Activated naive CD8-positive, alpha-beta T cell treated with anti-CD3 and anti-CD28 coated beads for 36 hours (primary cell): ENCODE data around the gene MREG. TPM values are rescaled to one million over a fixed set of nuclear protein-coding genes. Genes with fewer than 3 reads are reported as not detected.

ENCODE experiments used
- DNase-seq: peaks from one replicate; pipeline ENCODE4 v3.0.0; 2021
- H3K27ac Mint-ChIP-seq: one replicate; pipeline ENCODE4 v1.8.0; 2022; ENCODE audit warnings: mild to moderate bottlenecking, moderate library complexity, mixed read lengths
- H3K27me3 Mint-ChIP-seq: one replicate; pipeline ENCODE4 v1.8.0; 2022; ENCODE audit warnings: mild to moderate bottlenecking, mixed read lengths
- H3K36me3 Mint-ChIP-seq: one replicate; pipeline ENCODE4 v1.8.0; 2021; ENCODE audit warnings: mild to moderate bottlenecking, mixed read lengths
- H3K4me1 Mint-ChIP-seq: one replicate; pipeline ENCODE4 v1.8.0; 2021; ENCODE audit warnings: mixed read lengths
- H3K4me3 Mint-ChIP-seq: one replicate; pipeline ENCODE4 v1.8.0; 2022; ENCODE audit warnings: mild to moderate bottlenecking, moderate library complexity, mixed read lengths
- H3K9me3 Mint-ChIP-seq: one replicate; pipeline ENCODE4 v1.8.0; 2022; ENCODE audit warnings: mixed read lengths
- total RNA-seq, 2 experiments: library from RNA; stranded (reverse); gene quantifications; one replicate each; pipeline ENCODE4 v1.2.3, GENCODE V29; 2021

The MREG gene
- total RNA-seq, 2 experiments from 2014 or later, result 10.8 to 12.1 TPM

DNA sequence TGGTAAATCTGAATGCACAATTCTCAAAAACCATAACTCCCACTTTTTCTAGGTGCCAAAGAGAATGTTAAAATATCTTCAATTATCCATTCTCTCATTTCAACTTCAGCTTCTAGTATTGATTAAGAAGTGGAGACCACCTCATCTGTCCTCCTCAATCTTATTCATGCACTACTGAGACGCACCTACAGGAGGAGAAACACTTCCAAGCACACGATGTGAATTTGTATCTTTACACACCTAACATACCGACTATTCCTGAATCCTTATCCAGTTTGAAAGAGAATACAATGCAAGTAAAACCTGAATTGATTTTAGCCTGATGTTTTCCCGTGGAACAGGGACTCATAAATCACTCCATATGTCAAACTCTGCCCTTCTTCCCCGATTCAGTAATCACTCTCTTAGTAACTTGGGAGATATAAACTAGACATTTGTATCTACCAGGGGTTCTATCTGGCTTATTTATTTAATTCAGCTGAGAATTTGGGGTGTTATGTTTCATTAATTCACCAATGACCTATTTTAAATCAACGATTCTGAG lies 101.0 kb downstream of the MREG start:
- Mint-ChIP-seq H3K4me3 (no peak overlapping the region), H3K4me1 (peaks cover 1% of the 10 kb centered on the region), H3K27ac (no peak overlapping the region), H3K36me3 (no peaks in the 10 kb centered on the region), H3K9me3 (no peaks in the 10 kb centered on the region), H3K27me3 (peaks cover 8% of the 10 kb centered on the region)
- no peak for DNase-seq

DNA sequence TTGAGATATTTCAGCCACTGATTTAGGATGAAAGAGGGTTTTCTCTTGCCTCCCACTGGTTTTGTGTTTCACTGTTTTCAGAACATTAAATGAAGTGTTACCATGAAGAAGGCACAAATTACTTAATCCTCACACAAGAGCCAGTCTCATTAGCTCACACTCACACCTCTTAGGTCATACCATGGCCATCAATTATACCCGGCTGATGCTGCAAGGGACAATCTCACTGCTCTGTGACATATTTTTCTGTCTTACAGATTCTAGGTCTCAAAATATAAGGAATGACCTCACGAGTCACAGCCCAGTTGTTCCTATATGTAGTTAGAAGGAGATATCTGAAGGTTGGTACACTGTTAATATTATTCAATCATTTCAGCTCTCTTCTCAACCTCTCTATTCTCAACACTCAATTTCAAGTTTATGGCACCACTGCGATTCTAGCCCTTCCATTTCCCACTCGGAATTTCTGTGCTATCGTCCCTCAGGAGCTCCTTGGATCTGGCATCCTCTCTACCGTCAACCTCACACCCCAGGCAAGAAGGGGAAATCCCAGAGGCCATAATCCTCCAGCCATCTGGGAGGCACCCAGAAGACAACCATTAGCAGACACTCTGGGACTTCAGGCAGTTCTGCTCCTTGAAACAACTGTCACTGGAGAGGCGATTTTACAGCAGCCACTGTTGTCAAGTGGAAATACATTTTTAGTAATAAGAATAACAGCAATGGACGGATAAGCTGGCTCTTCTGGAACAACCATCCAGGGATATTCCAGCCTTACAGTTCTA lies 101.9 kb downstream of the MREG start:
- peaks cover 8% of the 10 kb centered on the region for H3K27me3 Mint-ChIP-seq
- DNase-seq, result no peak
- H3K4me3 Mint-ChIP-seq, result no peak overlapping the region
- H3K9me3 Mint-ChIP-seq, result no peaks in the 10 kb centered on the region
- H3K4me1 Mint-ChIP-seq, result peaks cover 1% of the 10 kb centered on the region
- no peaks in the 10 kb centered on the region for H3K36me3 Mint-ChIP-seq
- H3K27ac Mint-ChIP-seq, result no peak overlapping the region

DNA sequence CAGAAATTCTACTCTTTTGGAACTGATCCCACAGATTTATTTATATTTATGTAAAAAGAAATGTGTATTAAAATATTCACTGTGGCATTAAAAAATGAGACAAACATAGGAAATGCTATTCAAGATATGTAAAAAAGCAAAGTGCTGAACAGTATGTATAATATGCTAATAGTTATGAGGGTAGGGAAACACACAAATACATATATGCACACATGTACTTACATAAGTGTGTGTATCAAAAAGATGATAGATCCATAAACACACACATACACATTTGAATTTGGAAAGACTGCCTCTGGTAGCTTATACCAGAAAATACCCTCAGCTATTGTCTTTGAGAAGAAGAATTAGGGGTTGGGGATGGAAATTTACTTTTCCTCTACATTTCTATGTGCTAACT lies 103.2 kb downstream of the MREG start:
- H3K27me3 Mint-ChIP-seq, result peaks cover 5% of the 10 kb centered on the region
- DNase-seq, result no peak
- no peaks in the 10 kb centered on the region for H3K4me1 Mint-ChIP-seq
- no peaks in the 10 kb centered on the region for H3K36me3 Mint-ChIP-seq
- H3K9me3 Mint-ChIP-seq, result no peaks in the 10 kb centered on the region
- H3K27ac Mint-ChIP-seq, result no peak overlapping the region
- no peak overlapping the region for H3K4me3 Mint-ChIP-seq

DNA sequence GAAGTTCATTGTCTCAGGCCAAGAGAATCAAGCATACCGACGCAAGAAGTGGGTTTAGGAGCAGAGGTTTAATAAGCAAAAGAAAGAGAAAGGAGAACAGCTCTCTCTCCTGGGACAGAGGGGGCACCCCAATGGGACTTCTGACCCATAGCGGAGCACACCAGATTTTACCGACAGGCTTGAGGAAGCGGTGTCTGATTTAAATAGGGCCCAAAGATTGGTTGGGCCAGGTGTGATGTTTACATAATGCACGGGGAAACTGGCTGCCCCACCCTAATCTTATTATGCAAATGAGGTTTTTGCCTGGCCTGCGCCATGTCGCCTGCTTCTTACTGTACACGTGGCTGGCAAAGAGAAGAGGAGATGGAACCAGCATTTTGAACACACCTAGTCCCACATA lies 106.2 kb downstream of the MREG start:
- Mint-ChIP-seq H3K4me1 (no peaks in the 10 kb centered on the region), H3K9me3 (no peaks in the 10 kb centered on the region), H3K27me3 (peaks cover 3% of the 10 kb centered on the region), H3K27ac (no peak overlapping the region), H3K36me3 (no peaks in the 10 kb centered on the region), H3K4me3 (no peak overlapping the region)
- DNase-seq, result no peak

DNA sequence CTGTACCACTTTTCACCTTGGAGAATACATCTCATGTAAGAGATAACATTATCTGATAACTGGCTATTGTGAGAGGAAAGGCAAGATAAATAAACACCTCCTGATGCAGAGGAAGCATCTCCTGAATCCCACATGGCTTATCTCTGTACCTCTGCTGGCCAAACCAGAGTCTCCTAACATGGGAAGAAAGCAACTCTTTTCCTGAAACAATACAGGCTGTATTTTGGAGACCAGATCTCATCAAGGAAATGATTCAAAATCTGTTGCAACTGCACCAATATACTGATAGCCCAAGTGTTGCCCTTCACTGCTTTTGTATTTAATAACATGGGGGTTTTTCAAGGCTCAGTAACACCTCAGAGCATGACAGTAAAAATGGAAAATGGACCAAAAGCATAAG lies 106.9 kb downstream of the MREG start:
- H3K27me3 Mint-ChIP-seq, result peaks cover under 1% of the 10 kb centered on the region
- no peaks in the 10 kb centered on the region for H3K9me3 Mint-ChIP-seq
- H3K4me1 Mint-ChIP-seq, result no peaks in the 10 kb centered on the region
- DNase-seq, result no peak
- H3K36me3 Mint-ChIP-seq, result no peaks in the 10 kb centered on the region
- H3K27ac Mint-ChIP-seq, result no peak overlapping the region
- no peak overlapping the region for H3K4me3 Mint-ChIP-seq

DNA sequence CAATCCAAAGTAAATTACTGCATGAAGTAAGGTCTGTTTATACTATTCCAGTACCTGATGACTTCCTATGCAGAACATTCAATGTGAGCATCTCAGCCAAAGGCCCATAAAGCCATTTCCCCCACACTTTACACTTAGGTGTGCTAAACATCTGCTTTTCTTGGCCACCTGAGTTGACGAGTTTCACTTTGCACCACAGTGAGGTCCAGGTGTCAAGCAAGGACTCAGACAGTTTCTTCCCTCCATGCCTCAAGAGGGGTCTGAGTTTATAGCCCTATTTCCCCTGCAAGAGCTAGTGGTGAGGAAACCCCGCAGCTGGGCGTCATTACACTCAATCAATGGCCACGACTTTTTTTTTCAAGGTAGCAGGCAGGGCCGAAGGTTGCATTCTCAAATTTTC lies 107.7 kb downstream of the MREG start:
- Mint-ChIP-seq H3K36me3 (no peaks in the 10 kb centered on the region), H3K9me3 (no peaks in the 10 kb centered on the region), H3K27me3 (peaks cover 5% of the 10 kb centered on the region), H3K4me1 (peaks cover 4% of the 10 kb centered on the region), H3K4me3 (no peak overlapping the region), H3K27ac (no peak overlapping the region)
- DNase-seq, result no peak

DNA sequence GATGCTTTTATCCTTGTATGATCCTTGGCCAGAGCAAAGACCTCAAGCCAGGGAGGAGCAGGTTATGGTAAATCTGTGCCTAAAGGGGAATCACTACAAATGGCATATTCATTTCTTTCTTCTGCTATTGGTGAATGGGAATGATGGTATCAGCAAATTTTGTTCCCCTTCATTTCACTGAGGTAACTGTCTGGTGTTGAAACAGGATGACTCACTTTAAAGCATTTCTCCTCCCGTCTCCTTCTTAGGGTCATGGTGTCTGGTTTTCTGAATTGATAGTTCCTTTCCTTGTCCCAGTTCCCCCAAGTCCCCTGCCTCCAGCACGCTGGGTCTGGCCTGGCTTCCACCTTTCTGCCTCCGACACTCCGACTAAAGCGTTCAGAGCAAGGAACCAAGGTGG lies 109.2 kb downstream of the MREG start:
- Mint-ChIP-seq H3K9me3 (no peaks in the 10 kb centered on the region), H3K27ac (no peak overlapping the region), H3K36me3 (no peaks in the 10 kb centered on the region), H3K27me3 (peaks cover 5% of the 10 kb centered on the region), H3K4me3 (no peak overlapping the region), H3K4me1 (peaks cover 4% of the 10 kb centered on the region)
- DNase-seq, result no peak

DNA sequence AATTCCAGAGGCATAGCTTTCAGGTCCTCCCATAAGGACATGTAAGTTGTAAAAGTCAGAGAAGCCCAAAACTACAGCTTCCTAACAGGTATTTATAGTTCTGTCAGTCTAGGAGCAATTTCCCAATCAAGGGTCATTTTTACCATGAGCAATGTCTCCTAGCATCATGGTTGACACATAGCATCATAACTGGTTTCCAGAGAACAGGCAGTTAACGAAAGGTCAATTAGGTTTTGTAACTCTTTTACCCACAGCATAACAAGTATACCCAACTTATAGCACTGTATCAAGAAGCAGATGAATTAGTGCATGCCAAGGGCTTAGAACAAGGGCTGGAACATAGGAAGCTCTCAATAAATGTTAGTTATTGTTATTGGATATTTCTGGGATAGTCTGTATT lies 110.1 kb downstream of the MREG start:
- H3K4me3 Mint-ChIP-seq, result no peak overlapping the region
- no peak for DNase-seq
- H3K27me3 Mint-ChIP-seq, result peaks cover 5% of the 10 kb centered on the region
- peaks cover 4% of the 10 kb centered on the region for H3K4me1 Mint-ChIP-seq
- H3K36me3 Mint-ChIP-seq, result no peaks in the 10 kb centered on the region
- H3K27ac Mint-ChIP-seq, result no peak overlapping the region
- H3K9me3 Mint-ChIP-seq, result no peaks in the 10 kb centered on the region

DNA sequence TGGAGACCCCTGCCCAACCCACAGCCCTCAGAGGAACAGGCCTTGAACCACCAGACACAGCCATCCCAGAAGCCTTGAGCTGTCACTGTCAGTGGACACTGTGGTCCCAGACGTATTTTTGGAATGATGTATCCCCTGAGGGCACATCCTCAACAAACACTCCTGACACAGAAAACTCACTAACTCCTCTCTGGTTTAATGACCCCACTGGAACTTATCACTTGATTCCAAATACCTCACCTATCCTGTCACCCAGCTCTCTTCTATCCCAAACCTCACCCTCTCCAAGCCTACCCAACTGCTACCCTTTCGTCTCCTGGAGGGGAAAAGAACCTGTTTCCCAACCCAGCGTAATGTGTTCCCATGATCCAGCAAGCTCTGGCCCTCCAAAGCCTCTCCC lies 111.6 kb downstream of the MREG start:
- Mint-ChIP-seq H3K36me3 (no peaks in the 10 kb centered on the region), H3K4me3 (no peak overlapping the region), H3K27ac (no peak overlapping the region), H3K9me3 (no peaks in the 10 kb centered on the region), H3K4me1 (peaks cover 4% of the 10 kb centered on the region), H3K27me3 (peaks cover 5% of the 10 kb centered on the region)
- no peak for DNase-seq

DNA sequence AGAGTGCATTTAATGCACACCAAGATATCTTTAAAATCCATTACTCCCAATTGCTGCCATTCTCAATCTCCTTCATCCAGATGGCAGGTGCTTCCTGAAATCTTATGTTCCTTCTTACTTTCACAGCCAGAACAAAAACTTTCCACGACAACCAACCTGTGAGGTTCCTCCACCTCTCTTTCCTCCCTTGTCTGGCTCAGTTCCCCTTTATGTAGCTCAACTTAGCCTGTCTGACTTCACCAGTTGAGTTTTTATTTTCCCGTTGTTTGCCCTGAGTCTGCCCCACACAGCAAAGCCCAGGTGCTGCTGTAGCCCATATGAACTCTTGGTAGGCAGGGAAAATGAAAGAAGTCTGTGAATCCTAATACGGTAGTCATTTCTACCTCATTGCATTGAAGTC lies 112.5 kb downstream of the MREG start:
- H3K9me3 Mint-ChIP-seq, result no peaks in the 10 kb centered on the region
- peaks cover 5% of the 10 kb centered on the region for H3K27me3 Mint-ChIP-seq
- peaks cover 4% of the 10 kb centered on the region for H3K4me1 Mint-ChIP-seq
- no peak for DNase-seq
- no peak overlapping the region for H3K27ac Mint-ChIP-seq
- H3K4me3 Mint-ChIP-seq, result no peak overlapping the region
- no peaks in the 10 kb centered on the region for H3K36me3 Mint-ChIP-seq

DNA sequence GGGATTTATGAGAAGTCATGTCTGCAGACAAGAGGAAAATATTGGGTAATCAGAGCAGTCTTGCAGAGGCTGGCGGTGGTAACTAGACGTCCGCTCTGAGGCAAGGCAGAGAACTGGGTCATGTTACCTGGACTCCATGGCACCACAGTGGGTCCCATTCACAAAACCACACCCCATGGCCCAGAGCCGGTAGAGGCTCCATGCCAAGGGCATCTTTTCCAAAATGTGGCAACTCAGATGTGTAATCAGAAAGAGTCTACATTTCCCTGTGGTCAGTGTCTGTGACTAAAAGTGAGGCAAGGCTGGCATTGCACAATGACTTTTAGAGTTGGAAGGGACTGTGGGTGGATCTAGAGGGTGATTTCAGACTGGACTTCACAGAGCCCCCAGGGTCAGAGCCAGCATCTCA lies 113.1 kb downstream of the MREG start:
- H3K9me3 Mint-ChIP-seq, result no peaks in the 10 kb centered on the region
- no peaks in the 10 kb centered on the region for H3K36me3 Mint-ChIP-seq
- DNase-seq, result no peak
- no peak overlapping the region for H3K27ac Mint-ChIP-seq
- peaks cover 4% of the 10 kb centered on the region for H3K4me1 Mint-ChIP-seq
- no peak overlapping the region for H3K4me3 Mint-ChIP-seq
- peaks cover 5% of the 10 kb centered on the region for H3K27me3 Mint-ChIP-seq

DNA sequence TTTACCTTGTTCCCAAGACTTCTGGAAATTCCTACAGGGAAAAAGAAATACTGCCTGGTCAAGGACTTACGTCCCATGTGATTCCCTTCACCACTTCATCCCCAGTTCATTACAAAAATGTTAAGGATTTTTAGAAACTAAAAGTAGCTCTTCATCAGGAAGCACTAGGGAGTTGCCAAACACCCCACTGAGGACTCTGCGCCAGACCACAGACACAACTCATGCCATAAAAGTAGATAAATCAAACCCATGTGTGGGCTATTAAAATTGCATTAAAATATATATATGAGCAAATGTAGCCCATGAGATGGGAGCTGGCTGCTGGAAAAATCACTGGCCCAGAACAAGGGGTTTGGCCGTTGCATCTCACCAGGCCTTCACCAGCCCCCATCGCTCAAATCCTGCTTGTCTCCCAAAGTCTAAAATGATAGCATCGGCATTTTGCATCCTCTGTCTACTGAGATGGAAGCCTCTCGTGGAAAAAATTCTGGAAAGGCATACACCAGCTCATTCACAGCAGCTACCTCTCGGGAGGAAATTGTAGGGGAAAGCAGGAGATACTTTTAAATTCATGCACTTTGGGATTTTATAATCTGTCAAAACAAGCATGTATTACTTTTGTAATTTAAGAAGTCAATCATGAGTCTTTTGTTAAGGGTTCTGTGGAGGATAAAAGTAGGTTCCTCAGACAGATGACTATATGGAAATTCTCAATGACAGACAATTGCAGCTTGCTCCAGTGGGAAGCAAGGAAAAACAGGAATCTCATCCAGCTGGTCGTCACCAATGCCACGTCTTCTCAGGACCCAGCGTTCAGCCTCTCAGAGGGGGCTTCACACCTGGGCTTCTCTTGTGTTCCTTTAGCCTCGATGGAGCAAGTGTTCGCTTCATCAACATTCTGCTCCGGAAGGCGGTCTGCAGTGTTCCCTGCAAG lies 113.9 kb downstream of the MREG start:
- H3K9me3 Mint-ChIP-seq, result no peaks in the 10 kb centered on the region
- no peak for DNase-seq
- H3K27ac Mint-ChIP-seq, result no peak overlapping the region
- no peaks in the 10 kb centered on the region for H3K36me3 Mint-ChIP-seq
- H3K27me3 Mint-ChIP-seq, result peaks cover 5% of the 10 kb centered on the region
- peaks cover 4% of the 10 kb centered on the region for H3K4me1 Mint-ChIP-seq
- no peak overlapping the region for H3K4me3 Mint-ChIP-seq

DNA sequence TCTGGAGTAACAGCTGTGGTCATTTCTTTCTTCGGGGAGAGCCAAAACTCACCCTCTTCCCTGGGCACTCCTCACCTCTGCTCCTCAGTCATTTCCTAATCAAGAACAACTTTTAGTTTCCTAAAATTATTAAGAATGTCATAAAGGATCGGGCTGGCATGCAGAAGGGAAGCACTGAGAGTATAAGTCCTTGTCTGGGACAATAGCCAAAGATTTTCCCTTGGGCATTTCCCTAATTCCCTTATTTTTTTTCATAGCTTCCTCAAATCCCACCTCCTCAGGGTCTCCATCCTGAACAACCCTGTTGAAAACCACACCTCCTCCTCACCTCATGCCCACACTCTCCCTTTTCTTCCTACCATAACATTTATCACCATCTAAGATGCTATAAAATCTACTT lies 115.0 kb downstream of the MREG start:
- no peak overlapping the region for H3K27ac Mint-ChIP-seq
- no peak for DNase-seq
- peaks cover 5% of the 10 kb centered on the region for H3K27me3 Mint-ChIP-seq
- H3K4me1 Mint-ChIP-seq, result peaks cover 4% of the 10 kb centered on the region
- H3K4me3 Mint-ChIP-seq, result no peak overlapping the region
- no peaks in the 10 kb centered on the region for H3K36me3 Mint-ChIP-seq
- no peaks in the 10 kb centered on the region for H3K9me3 Mint-ChIP-seq

DNA sequence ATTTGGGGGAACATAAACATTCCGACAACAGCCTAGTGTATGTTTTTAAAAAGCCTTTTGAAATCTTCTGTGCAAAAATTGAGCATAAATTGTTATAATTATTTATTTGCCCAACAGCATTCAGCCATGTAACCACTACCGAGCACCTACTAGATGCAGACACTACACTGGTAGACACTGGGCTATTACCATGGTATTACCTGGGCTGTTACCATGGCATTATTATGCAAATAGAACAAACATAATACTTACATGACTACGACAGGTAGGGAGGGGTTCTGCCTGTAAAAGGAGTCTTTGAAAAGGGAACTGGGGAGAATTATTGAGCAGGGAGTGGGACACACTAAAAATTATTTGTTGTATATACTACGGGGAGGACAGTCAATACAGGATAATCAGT lies 116.4 kb downstream of the MREG start:
- peaks cover 4% of the 10 kb centered on the region for H3K4me1 Mint-ChIP-seq
- no peak overlapping the region for H3K27ac Mint-ChIP-seq
- no peaks in the 10 kb centered on the region for H3K36me3 Mint-ChIP-seq
- H3K9me3 Mint-ChIP-seq, result no peaks in the 10 kb centered on the region
- DNase-seq, result no peak
- H3K4me3 Mint-ChIP-seq, result no peak overlapping the region
- peaks cover 5% of the 10 kb centered on the region for H3K27me3 Mint-ChIP-seq

DNA sequence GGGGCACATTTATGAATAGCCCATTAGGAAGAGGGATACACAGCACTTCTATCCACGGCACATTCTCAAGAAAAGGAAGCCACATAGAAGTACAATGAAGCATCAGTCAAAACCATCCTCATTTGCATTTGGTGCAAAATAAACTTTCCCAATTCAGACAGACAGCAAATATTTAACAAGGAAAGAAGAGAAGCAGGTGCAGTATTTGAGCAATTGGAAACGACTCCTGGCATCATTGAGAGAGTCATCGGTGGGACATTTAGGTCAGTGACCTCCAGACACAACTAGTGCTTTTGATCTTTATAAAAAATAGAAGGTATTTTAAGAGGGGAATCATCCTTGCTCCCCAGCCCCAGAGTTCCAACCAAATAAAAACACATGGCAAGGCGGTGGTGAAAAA lies 118.0 kb downstream of the MREG start:
- no peaks in the 10 kb centered on the region for H3K4me1 Mint-ChIP-seq
- H3K36me3 Mint-ChIP-seq, result no peaks in the 10 kb centered on the region
- no peak for DNase-seq
- no peak overlapping the region for H3K27ac Mint-ChIP-seq
- H3K4me3 Mint-ChIP-seq, result no peak overlapping the region
- no peaks in the 10 kb centered on the region for H3K9me3 Mint-ChIP-seq
- H3K27me3 Mint-ChIP-seq, result no peaks in the 10 kb centered on the region
